ENCODE data around the gene NRN1L. TPM values are rescaled to one million over a fixed set of nuclear protein-coding genes. Genes with fewer than 3 reads are reported as not detected.
"Not testable (repeated sequence)": the region's sequence is repeated elsewhere in the genome, so short reads cannot be mapped to it uniquely, and the experiment has no call there.

The NRN1L gene
- total RNA-seq, 1 experiment from 2014 or later, result 7.6 TPM

- DNase-seq, result no peak
- Histone ChIP-seq H3K36me3 (replicated peaks; ENCODE audit: control insufficient read depth, insufficient read depth, low read length) (peaks cover 4% of the 10 kb centered on the region), H3K27me3 (ENCODE audit: control insufficient read depth, insufficient read depth, low read length) (no peaks in the 10 kb centered on the region), H3K4me3 (ENCODE audit: insufficient read depth, low read depth, low read length) (no peak overlapping the region)
These were observed 30.2 kb downstream of the NRN1L start for GRCh38 chr16:67914758-67915495.

- not testable (repeated sequence) for H3K27me3 ChIP-seq (ENCODE audit: control insufficient read depth, insufficient read depth, low read length)
These were observed 30.7 kb downstream of the NRN1L start for GRCh38 chr16:67915496-67915769.

GRCh38 chr16:67915831-67916723 is 31.4 kb downstream of the NRN1L start:
- H3K4me3 ChIP-seq (ENCODE audit: insufficient read depth, low read depth, low read length), result no peak overlapping the region
- no peak for DNase-seq
- peaks cover 3% of the 10 kb centered on the region for H3K36me3 ChIP-seq (replicated peaks; ENCODE audit: control insufficient read depth, insufficient read depth, low read length)
- H3K27me3 ChIP-seq (ENCODE audit: control insufficient read depth, insufficient read depth, low read length), result no peaks in the 10 kb centered on the region

More at GRCh38 chr16:67915496-67915769, 30.7 kb downstream of the NRN1L start:
- H3K4me3 ChIP-seq (ENCODE audit: insufficient read depth, low read depth, low read length); DNase-seq; H3K36me3 ChIP-seq (replicated peaks; ENCODE audit: control insufficient read depth, insufficient read depth, low read length): not testable (repeated sequence)

GRCh38 chr16:67917140-67917851 is 32.6 kb downstream of the NRN1L start:
- DNase-seq, result no peak
- H3K36me3 ChIP-seq (replicated peaks; ENCODE audit: control insufficient read depth, insufficient read depth, low read length), result peaks cover 1% of the 10 kb centered on the region
- no peak overlapping the region for H3K4me3 ChIP-seq (ENCODE audit: insufficient read depth, low read depth, low read length)
- H3K27me3 ChIP-seq (ENCODE audit: control insufficient read depth, insufficient read depth, low read length), result no peaks in the 10 kb centered on the region

GRCh38 chr16:67917852-67918236 is 33.2 kb downstream of the NRN1L start:
- Histone ChIP-seq H3K4me3 (ENCODE audit: insufficient read depth, low read depth, low read length) (no peak overlapping the region), H3K27me3 (ENCODE audit: control insufficient read depth, insufficient read depth, low read length) (no peaks in the 10 kb centered on the region), H3K36me3 (replicated peaks; ENCODE audit: control insufficient read depth, insufficient read depth, low read length) (peaks cover 1% of the 10 kb centered on the region)
- DNase-seq, result no peak

GRCh38 chr16:67919622-67920221 is 35.0 kb downstream of the NRN1L start:
- H3K4me3 ChIP-seq (ENCODE audit: insufficient read depth, low read depth, low read length), result no peak overlapping the region
- DNase-seq, result no peak
- H3K27me3 ChIP-seq (ENCODE audit: control insufficient read depth, insufficient read depth, low read length), result no peaks in the 10 kb centered on the region
- peaks cover 4% of the 10 kb centered on the region for H3K36me3 ChIP-seq (replicated peaks; ENCODE audit: control insufficient read depth, insufficient read depth, low read length)

- H3K27me3 ChIP-seq (ENCODE audit: control insufficient read depth, insufficient read depth, low read length), result no peaks in the 10 kb centered on the region
- peaks cover 3% of the 10 kb centered on the region for H3K36me3 ChIP-seq (replicated peaks; ENCODE audit: control insufficient read depth, insufficient read depth, low read length)
- no peak overlapping the region for H3K4me3 ChIP-seq (ENCODE audit: insufficient read depth, low read depth, low read length)
- no peak for DNase-seq
These were observed 37.5 kb downstream of the NRN1L start for GRCh38 chr16:67922221-67922620.

- no peak overlapping the region for H3K4me3 ChIP-seq (ENCODE audit: insufficient read depth, low read depth, low read length)
- H3K27me3 ChIP-seq (ENCODE audit: control insufficient read depth, insufficient read depth, low read length), result no peaks in the 10 kb centered on the region
- no peak for DNase-seq
- H3K36me3 ChIP-seq (replicated peaks; ENCODE audit: control insufficient read depth, insufficient read depth, low read length), result peaks cover 3% of the 10 kb centered on the region
These were observed 38.1 kb downstream of the NRN1L start for GRCh38 chr16:67922740-67923139.

GRCh38 chr16:67923414-67924116 is 38.9 kb downstream of the NRN1L start:
- Histone ChIP-seq H3K4me3 (ENCODE audit: insufficient read depth, low read depth, low read length) (no peak overlapping the region), H3K36me3 (replicated peaks; ENCODE audit: control insufficient read depth, insufficient read depth, low read length) (peaks cover 3% of the 10 kb centered on the region), H3K27me3 (ENCODE audit: control insufficient read depth, insufficient read depth, low read length) (no peaks in the 10 kb centered on the region)
- DNase-seq, result no peak

GRCh38 chr16:67924140-67924906 is 39.6 kb downstream of the NRN1L start:
- no peak for DNase-seq
- H3K27me3 ChIP-seq (ENCODE audit: control insufficient read depth, insufficient read depth, low read length), result no peaks in the 10 kb centered on the region

GRCh38 chr16:67926181-67926750 is 41.6 kb downstream of the NRN1L start:
- Histone ChIP-seq H3K27me3 (ENCODE audit: control insufficient read depth, insufficient read depth, low read length) (no peaks in the 10 kb centered on the region), H3K36me3 (replicated peaks; ENCODE audit: control insufficient read depth, insufficient read depth, low read length) (peaks cover 3% of the 10 kb centered on the region), H3K4me3 (ENCODE audit: insufficient read depth, low read depth, low read length) (no peak overlapping the region)
- DNase-seq, result peak; percentile 79

More at GRCh38 chr16:67924140-67924906, 39.6 kb downstream of the NRN1L start:
- Histone ChIP-seq H3K4me3 (ENCODE audit: insufficient read depth, low read depth, low read length) (no peak overlapping the region), H3K36me3 (replicated peaks; ENCODE audit: control insufficient read depth, insufficient read depth, low read length) (peaks cover 3% of the 10 kb centered on the region)

- Histone ChIP-seq H3K4me3 (ENCODE audit: insufficient read depth, low read depth, low read length) (no peak overlapping the region), H3K27me3 (ENCODE audit: control insufficient read depth, insufficient read depth, low read length) (no peaks in the 10 kb centered on the region)
- no peak for DNase-seq
These were observed 42.7 kb downstream of the NRN1L start for GRCh38 chr16:67927131-67927941.

More at GRCh38 chr16:67927131-67927941, 42.7 kb downstream of the NRN1L start:
- peaks cover 3% of the 10 kb centered on the region for H3K36me3 ChIP-seq (replicated peaks; ENCODE audit: control insufficient read depth, insufficient read depth, low read length)
